Ovary (tissue), 3 donors: ENCODE measurements around the gene ARHGEF28.

Experiments used
- EP300 ChIP-seq: sonication (generic); formaldehyde crosslinking; IDR thresholded peaks from one replicate; pipeline ENCODE4 v1.6.1; 2017; ENCODE audit warnings: antibody characterized with exemption
- TF ChIP-seq, protein P1 (sequence below), 3 donors: fragments of 450-650 bp in 2 of 3; fragments of 200-600 bp in 1 of 3; IDR thresholded peaks; one replicate each; pipeline versions ENCODE4 v1.5.1 to v1.8.0; 2016 to 2022; ENCODE audit warnings: antibody characterized with exemption in 3 of 3, mild to moderate bottlenecking in 1 of 3
- donor health status: DM: no; HTN: no; CAD: no.

DNA sequence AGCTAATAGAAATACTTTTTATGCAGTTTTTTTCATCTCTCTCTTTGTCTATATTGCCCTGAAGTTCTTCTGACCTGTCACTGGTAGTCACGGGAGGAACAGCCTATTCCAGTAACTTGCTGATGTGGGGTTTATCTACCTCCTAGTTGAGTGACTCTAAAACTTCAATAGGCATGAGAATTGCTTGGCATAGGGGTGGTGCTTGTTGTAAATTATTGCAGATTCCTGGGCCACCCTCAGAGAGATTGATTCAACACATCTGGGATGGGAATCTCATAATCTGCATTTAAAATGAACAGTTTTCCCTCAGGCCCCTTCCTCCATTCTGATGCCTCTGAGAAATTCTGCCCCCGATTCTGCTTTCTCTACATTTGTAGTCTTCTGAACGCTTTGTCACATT lies 184.4 kb downstream of the ARHGEF28 start:
- TF ChIP-seq, protein P1, sequence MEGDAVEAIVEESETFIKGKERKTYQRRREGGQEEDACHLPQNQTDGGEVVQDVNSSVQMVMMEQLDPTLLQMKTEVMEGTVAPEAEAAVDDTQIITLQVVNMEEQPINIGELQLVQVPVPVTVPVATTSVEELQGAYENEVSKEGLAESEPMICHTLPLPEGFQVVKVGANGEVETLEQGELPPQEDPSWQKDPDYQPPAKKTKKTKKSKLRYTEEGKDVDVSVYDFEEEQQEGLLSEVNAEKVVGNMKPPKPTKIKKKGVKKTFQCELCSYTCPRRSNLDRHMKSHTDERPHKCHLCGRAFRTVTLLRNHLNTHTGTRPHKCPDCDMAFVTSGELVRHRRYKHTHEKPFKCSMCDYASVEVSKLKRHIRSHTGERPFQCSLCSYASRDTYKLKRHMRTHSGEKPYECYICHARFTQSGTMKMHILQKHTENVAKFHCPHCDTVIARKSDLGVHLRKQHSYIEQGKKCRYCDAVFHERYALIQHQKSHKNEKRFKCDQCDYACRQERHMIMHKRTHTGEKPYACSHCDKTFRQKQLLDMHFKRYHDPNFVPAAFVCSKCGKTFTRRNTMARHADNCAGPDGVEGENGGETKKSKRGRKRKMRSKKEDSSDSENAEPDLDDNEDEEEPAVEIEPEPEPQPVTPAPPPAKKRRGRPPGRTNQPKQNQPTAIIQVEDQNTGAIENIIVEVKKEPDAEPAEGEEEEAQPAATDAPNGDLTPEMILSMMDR (IDR thresholded peaks at IDR 0.05), result no peak
- TF ChIP-seq EP300, result no peak
